K562 (cell line): ENCODE data around the gene CLEC4C. TPM values are rescaled to one million over a fixed set of nuclear protein-coding genes. Genes with fewer than 3 reads are reported as not detected.

Source experiments
- ATAC-seq: fragments of 200-7000 bp; cut with Tn5 transposase; 3 replicates; pipeline ENCODE4 v1.9.1; 2020; ENCODE audit warnings: moderate library complexity
- BruUV-seq: library from RNA; stranded (reverse); fragments of 400-500 nt; replicated peaks from 2 replicates; lab custom pipeline; 2021; lab: Mats Ljungman, UMichigan
- CTCF ChIA-PET: fragments of 300-600 bp; formaldehyde crosslinking; extraction: SDS; loops from one replicate; lab custom pipeline; 2021; ENCODE audit warnings: low intra/inter-chr PET ratio; lab: Yijun Ruan, JAX
- POLR2A ChIA-PET: fragments of 300-600, 350-650 bp; sonication (Branson Sonifier 250); formaldehyde crosslinking; extraction: SDS; loops from one replicate; lab custom pipeline; 2021; ENCODE audit warnings: antibody characterized with exemption, inconsistent platforms; lab: Yijun Ruan, JAX
- DNase-seq, 4 experiments: peaks; one replicate each; pipeline versions ENCODE4 v3.0.0 to v3.0.0-alpha.2; 2011 to 2018; ENCODE audit warnings: low spot score in 3 of 4, mixed read lengths in 3 of 4; ENCODE audit errors: extremely low read depth in 1 of 4
- FAIRE-seq: peaks from 2 replicates; lab custom pipeline; 2011; peaks lifted over from hg19 to GRCh38; lab: Jason Lieb, UNC
- H2AFZ ChIP-seq: 2 replicates; pipeline ENCODE4 v1.6.0; 2011; ENCODE audit warnings: low read depth, low read length, control low read depth, inconsistent platforms
- H3K27ac ChIP-seq: fragments of 200-600 bp; 3 replicates; pipeline ENCODE4 v1.8.0; 2011; ENCODE audit warnings: low read depth, mild to moderate bottlenecking, control low read depth, inconsistent platforms, low read length, moderate library complexity, mixed read lengths; ENCODE audit errors: extremely low read depth
- H3K27me3 ChIP-seq, 2 experiments: fragments of 300-600 bp in 1 of 2; 2 replicates in 1 of 2; 3 replicates in 1 of 2; pipeline versions ENCODE4 v1.6.0 to v1.8.0; 2011; ENCODE audit warnings: inconsistent platforms in 2 of 2, low read length in 2 of 2, mild to moderate bottlenecking in 1 of 2, mixed read lengths in 1 of 2, moderate library complexity in 1 of 2; ENCODE audit not compliant: control insufficient read depth in 2 of 2, insufficient read depth in 2 of 2
- H3K36me3 ChIP-seq: fragments of 300-600 bp; 3 replicates; pipeline ENCODE4 v1.8.0; 2011; ENCODE audit warnings: mild to moderate bottlenecking, low read length, inconsistent platforms; ENCODE audit not compliant: control insufficient read depth, insufficient read depth
- H3K4me1 ChIP-seq, 2 experiments: fragments of 200-600 bp in 1 of 2; replicated peaks in 1 of 2; 2 replicates in 1 of 2; 3 replicates in 1 of 2; pipeline versions ENCODE4 v1.5.1 to v1.8.0; 2011; ENCODE audit warnings: inconsistent platforms in 2 of 2, low read length in 2 of 2, mild to moderate bottlenecking in 1 of 2, mixed read lengths in 1 of 2, moderate library complexity in 1 of 2; ENCODE audit not compliant: control insufficient read depth in 2 of 2, insufficient read depth in 2 of 2
- H3K4me2 ChIP-seq: 2 replicates; pipeline ENCODE4 v1.6.1; 2011; ENCODE audit warnings: low read length, control low read depth, inconsistent platforms, mixed read lengths; ENCODE audit not compliant: insufficient read depth
- H3K4me3 ChIP-seq: fragments of 200-600 bp; sonication (generic), shearing (Covaris generic); 2 replicates; pipeline ENCODE4 v1.5.1; 2016; ENCODE audit warnings: control low read depth, inconsistent platforms
- H3K79me2 ChIP-seq: fragments of 200-600 bp; 3 replicates; pipeline ENCODE4 v1.8.0; 2011; ENCODE audit warnings: low read length, inconsistent platforms; ENCODE audit not compliant: control insufficient read depth, insufficient read depth
- H3K9ac ChIP-seq, 2 experiments: 2 replicates each; pipeline versions ENCODE4 v1.6.0 to v1.6.1; 2011; ENCODE audit warnings: low read depth in 2 of 2, low read length in 2 of 2, control low read depth in 1 of 2, inconsistent platforms in 1 of 2, mild to moderate bottlenecking in 1 of 2, mixed read lengths in 1 of 2; ENCODE audit not compliant: insufficient read depth in 1 of 2
- H3K9me1 ChIP-seq: one replicate; pipeline ENCODE4 v1.6.0; 2011; ENCODE audit warnings: inconsistent platforms, mild to moderate bottlenecking, low read length, moderate library complexity; ENCODE audit not compliant: control insufficient read depth, insufficient read depth
- H3K9me3 ChIP-seq: replicated peaks from 2 replicates; pipeline ENCODE4 v1.5.1; 2011; ENCODE audit warnings: low read depth, low read length, inconsistent platforms; ENCODE audit not compliant: control insufficient read depth, insufficient read depth
- H4K20me1 ChIP-seq: replicated peaks from 2 replicates; pipeline ENCODE4 v1.6.1; 2011; ENCODE audit warnings: low read length, inconsistent platforms, mixed read lengths; ENCODE audit not compliant: control insufficient read depth, insufficient read depth
- ATF4 ChIP-seq: fragments of 450-650 bp; formaldehyde crosslinking; IDR thresholded peaks from 2 replicates; pipeline ENCODE4 v1.4.0; 2022; ENCODE audit warnings: mild to moderate bottlenecking, moderate library complexity
- CREBBP ChIP-seq: IDR thresholded peaks from one replicate; pipeline ENCODE4 v1.6.1; 2012; ENCODE audit warnings: low read depth, mild to moderate bottlenecking, control low read depth, inconsistent platforms, low read length
- ETS2 ChIP-seq: IDR thresholded peaks from 2 replicates; pipeline ENCODE4 v1.6.1; 2016; ENCODE audit warnings: borderline replicate concordance, missing genetic modification characterization, mild to moderate bottlenecking, moderate library complexity, missing compliant biosample characterization; ENCODE audit not compliant: poor library complexity, severe bottlenecking
- GTF2A2 ChIP-seq: IDR thresholded peaks from 2 replicates; pipeline ENCODE4 v1.6.1; 2016; ENCODE audit warnings: mild to moderate bottlenecking, missing genetic modification characterization, missing compliant biosample characterization
- HOMEZ ChIP-seq: fragments of 250-450 bp; sonication (Bioruptor Pico); IDR thresholded peaks from 2 replicates; pipeline ENCODE4 v1.4.0; 2020; ENCODE audit warnings: mild to moderate bottlenecking, moderate library complexity
- MCM2 ChIP-seq: fragments of 450-650 bp; IDR thresholded peaks from 2 replicates; pipeline ENCODE4 v1.6.1; 2017; ENCODE audit warnings: low read depth, mild to moderate bottlenecking
- RBM34 ChIP-seq: fragments of 200-400 bp; formaldehyde crosslinking; IDR thresholded peaks from 2 replicates; pipeline ENCODE4 v1.6.1; 2018; ENCODE audit warnings: low read length, borderline replicate concordance; ENCODE audit not compliant: insufficient read depth
- STAT5A ChIP-seq: IDR thresholded peaks from 2 replicates; pipeline ENCODE4 v1.6.1; 2012; ENCODE audit warnings: low read length, inconsistent platforms, borderline replicate concordance
- ZNF277 ChIP-seq: fragments of 250-450 bp; sonication (Bioruptor Pico); IDR thresholded peaks from 2 replicates; pipeline ENCODE4 v1.8.0; 2022; ENCODE audit warnings: inconsistent platforms, mild to moderate bottlenecking, moderate library complexity, borderline replicate concordance
- ZNF280A ChIP-seq: fragments of 450-650 bp; IDR thresholded peaks from 2 replicates; pipeline ENCODE4 v1.6.1; 2018; ENCODE audit warnings: mild to moderate bottlenecking, low read depth; ENCODE audit not compliant: partially characterized antibody
- ZNF324 ChIP-seq: fragments of 250-450 bp; sonication (Bioruptor Pico); IDR thresholded peaks from 2 replicates; pipeline ENCODE4 v1.4.0; 2020; ENCODE audit warnings: mild to moderate bottlenecking
- WGBS: fragments of 100-300 bp; shearing (Covaris generic); methylation state at CpG from one replicate; pipeline ENCODE4 v1.1.6; 2016; ENCODE audit warnings: low coverage, mixed read lengths; ENCODE audit not compliant: insufficient coverage; ENCODE audit errors: missing lambda C conversion rate; 5-methylcytosine and 5-hydroxymethylcytosine counted together
- in situ Hi-C: fragments of 300-500 bp; cut with MboI; formaldehyde crosslinking; loops from 4 replicates; pipeline ENCODE4 v1.15.0; 2018; ENCODE audit warnings: inconsistent platforms, mixed read lengths
- intact Hi-C: fragments of 100-400 bp; cut with micrococcal nuclease; formaldehyde crosslinking; loops from 2 replicates; pipeline ENCODE4 v1.14.2; 2022
- polyA plus RNA-seq, 8 experiments: library from polyadenylated mRNA; depleted of rRNA in 4 of 8; stranded (reverse) in 5 of 8; unstranded in 3 of 8; fragments of >200 nt; fragmentation: Nextera tagmentation in 2 of 8; fragmentation: Illumina TruSeq in 1 of 8; extraction: Ambion mirVana in 2 of 8; extraction: Trizol in 1 of 8; gene quantifications; 2 replicates each; pipeline versions ENCODE4 v1.2.1 to v1.2.3, GENCODE V29; 2011 to 2014; ENCODE audit warnings: inconsistent platforms in 1 of 8, missing spikeins in 1 of 8
- total RNA-seq, 7 experiments: library from RNA; depleted of rRNA in 6 of 7; stranded (reverse); fragments of >200 nt in 6 of 7; fragmentation: Illumina TruSeq in 2 of 7; extraction: Trizol in 2 of 7; gene quantifications; 2 replicates each; pipeline versions ENCODE4 v1.2.1 to v1.2.3, GENCODE V29; 2011 to 2021; ENCODE audit warnings: low replicate concordance in 1 of 7

CLEC4C gene
- total and polyA plus RNA-seq, 9 of the 15 experiments (the other 6 are each of a cell fraction or from before 2014, with no cell fraction given): not detected

GRCh38 chr12:7750350-7750749 is 3.2 kb upstream of the CLEC4C start:
- no peak for ATAC-seq
- no peaks in the 10 kb centered on the region for H3K9me3 ChIP-seq
- H3K4me1 ChIP-seq: no peaks in the 10 kb centered on the region; a peak in 1 of 5 replicates
- H2AFZ ChIP-seq: no peak overlapping the region
- CTCF ChIA-PET: no interaction called here
- 0 out of 5 replicates have a peak, but pooled peaks cover 0 to 4% of the 10 kb centered on the region in 2 experiments for H3K27me3 ChIP-seq
- no peak overlapping the region for H3K9ac ChIP-seq
- no peak overlapping the region for H3K27ac ChIP-seq
- no peak for DNase-seq
- no peaks in the 10 kb centered on the region for H3K79me2 ChIP-seq
- BruUV-seq: no TSS peak
- no peaks in the 10 kb centered on the region for H4K20me1 ChIP-seq
- 13% methylated on average over 6 of the region's 6 CpGs for WGBS
- TF ChIP-seq CREBBP: no peak
- no peak for TF ChIP-seq ATF4
- no peak for TF ChIP-seq MCM2
- no peak for TF ChIP-seq HOMEZ
- TF ChIP-seq ZNF280A: no peak
- TF ChIP-seq GTF2A2 (tag): no peak
- TF ChIP-seq ETS2 (tag): no peak
- no peak for TF ChIP-seq ZNF324 (CRISPR knock-in tag)
- no peak for TF ChIP-seq RBM34
- TF ChIP-seq STAT5A: no peak
- no peak for TF ChIP-seq ZNF277 (CRISPR knock-in tag)
- intact Hi-C loops (no loop called here), in situ Hi-C loops (no loop called here)
- POLR2A ChIA-PET: no interaction called here
- no peak overlapping the region for H3K4me3 ChIP-seq
- no peaks in the 10 kb centered on the region for H3K36me3 ChIP-seq
- no peaks in the 10 kb centered on the region for H3K9me1 ChIP-seq
- no peak overlapping the region for H3K4me2 ChIP-seq
- no peak for FAIRE-seq
